GM21723 (cell line): Measurements from ENCODE around the gene WDR70.
"Not testable (repeated sequence)": the region's sequence is repeated elsewhere in the genome, so short reads cannot be mapped to it uniquely, and the experiment has no call there.

Experiments
- ATAC-seq: cut with Tn5 transposase; IDR thresholded peaks from one replicate; pipeline ENCODE4 v1.9.1; 2021; ENCODE audit warnings: mild to moderate bottlenecking, moderate library complexity; ENCODE audit not compliant: unreplicated experiment

WDR70 gene

DNA sequence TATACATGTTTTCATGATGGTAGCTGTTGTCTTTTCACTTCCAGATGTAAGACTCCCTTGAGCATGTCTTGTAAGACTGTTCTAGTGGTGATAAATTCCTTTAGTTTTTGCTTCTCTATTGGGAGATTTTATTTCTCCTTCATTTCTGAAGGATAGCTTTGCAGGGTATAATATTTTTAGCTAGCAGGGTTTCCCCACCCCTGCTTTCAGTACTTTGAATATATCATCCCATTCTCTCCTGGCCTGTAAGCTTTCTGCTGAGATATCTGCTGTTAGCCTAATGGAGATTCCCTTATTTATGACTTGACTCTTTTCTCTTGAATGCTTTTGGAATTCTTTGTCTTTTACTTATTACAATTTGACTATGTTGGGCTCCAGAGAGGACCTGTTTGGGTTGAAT is 249.8 kb downstream of the WDR70 start:
- no peak for ATAC-seq

DNA sequence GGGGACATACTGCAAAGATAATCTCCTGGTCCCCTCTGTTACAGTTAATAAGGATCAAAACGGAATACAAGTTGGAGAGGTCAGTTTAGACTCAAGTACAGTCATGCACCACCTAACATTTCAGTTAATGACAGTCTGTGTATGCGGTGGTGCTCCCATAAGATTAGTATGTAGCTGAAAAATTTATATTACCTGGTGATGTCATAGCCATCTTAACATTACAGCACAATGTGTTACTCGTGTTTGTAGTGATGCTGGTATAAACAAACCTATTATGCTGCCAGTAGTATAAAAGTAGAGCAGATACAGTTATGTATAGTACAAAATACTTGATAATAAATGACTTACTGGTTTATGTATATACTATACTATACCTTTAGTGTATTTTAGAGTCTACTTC is 252.8 kb downstream of the WDR70 start:
- ATAC-seq = no peak

DNA sequence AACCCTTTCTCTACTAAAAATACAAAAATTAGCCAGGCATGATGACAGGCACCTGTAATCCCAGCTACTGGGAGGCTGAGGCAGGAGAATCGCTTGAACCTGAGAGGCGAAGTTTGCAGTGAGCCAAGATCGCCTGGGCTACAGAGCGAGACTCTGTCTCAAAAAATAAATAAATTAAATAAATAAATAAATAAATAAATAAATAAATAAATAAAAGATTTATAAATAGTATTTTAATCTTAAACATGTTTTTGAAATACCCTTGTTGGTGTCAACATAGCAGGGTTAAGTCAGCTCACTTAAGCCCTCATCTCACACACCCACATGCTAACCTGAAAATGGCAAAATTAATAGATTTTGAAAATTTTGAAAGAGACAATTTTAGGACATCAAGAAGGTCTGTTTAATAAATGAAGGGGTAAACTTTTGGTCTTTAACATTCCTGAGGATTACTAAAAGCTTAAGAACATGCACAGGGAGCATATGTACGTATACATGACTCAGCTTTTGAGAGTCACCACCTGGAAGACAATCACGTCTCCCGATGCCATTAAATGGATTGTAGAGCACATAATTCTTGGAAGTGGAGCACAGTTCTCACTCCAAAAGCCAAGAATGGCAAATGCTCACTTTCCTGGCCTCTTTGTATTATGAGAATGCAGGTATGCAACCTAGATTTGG is 258.2 kb downstream of the WDR70 start:
- ATAC-seq = no peak

DNA sequence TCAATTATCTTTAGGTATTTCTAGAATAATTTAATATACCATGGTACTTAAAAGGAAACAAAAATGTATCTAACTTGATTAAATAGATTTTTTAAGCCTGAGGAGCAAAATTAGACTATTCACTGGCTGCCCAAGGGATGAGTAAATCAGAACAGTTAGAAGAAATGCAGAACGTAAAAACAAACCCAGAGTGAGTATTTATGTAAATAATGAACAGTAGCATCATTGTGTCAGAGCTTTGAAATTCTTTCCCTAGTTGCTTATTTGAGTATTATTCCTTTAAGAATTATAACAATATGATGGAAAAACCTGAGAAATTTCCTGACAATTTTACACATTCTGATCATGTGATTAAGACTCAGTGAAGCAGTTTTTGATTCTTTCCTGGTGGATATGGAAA is 259.8 kb downstream of the WDR70 start:
- no peak for ATAC-seq

DNA sequence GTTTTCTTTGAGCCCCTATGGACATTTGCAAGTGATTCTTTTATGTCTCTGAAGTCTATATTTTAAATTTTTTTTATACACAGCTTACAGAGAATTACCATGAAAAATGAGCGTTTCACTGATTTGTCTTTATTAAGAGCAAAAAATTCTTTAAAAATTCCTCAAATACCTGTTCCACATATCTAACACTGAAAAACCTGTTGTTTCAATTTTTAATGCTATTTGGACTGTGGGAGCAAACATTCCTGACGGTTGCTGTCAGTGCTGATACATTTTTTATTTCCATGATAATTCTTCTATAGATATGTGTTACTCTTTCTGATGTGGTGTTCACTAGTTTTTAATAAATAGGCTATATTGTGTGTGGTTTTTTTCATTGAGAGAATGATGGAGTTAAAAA is 261.0 kb downstream of the WDR70 start:
- ATAC-seq = no peak

DNA sequence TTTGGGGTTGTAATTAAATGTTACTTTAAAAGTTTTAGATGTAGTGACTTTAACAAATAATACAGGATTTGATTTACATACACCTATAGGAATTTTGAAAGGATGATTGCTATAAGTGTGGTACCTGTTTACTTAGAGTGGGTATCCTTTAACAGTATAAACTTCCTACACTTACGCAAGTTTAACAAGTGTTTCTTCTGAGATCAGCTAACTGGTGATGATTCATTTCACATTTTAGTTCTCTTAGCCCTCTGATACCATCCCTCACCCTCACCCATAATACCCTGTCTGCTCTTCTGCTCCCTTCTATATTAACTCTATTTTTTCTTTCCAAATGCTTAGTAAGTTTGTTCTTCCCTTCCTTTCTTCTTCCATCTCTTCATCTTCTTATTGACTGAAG is 262.8 kb downstream of the WDR70 start:
- ATAC-seq = no peak

DNA sequence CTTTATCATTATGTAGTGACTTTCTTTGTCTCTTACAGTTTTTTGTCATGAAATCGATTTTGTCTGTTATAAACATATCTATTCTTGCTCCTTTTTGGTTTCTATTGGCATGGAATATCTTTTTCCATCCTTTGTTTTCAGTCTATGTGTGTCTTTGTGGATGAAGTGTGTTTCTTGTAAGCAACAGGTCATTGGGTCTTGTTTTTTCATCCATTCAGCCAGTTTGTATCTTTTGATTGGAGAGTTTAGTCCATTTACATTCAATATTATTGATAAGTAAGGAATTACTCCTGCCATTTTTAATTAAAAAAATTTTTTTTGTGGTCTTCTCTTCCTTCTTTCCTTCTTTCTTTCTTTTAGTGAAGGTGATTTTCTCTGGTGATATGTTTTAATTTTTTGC is 266.6 kb downstream of the WDR70 start:
- ATAC-seq = no peak

DNA sequence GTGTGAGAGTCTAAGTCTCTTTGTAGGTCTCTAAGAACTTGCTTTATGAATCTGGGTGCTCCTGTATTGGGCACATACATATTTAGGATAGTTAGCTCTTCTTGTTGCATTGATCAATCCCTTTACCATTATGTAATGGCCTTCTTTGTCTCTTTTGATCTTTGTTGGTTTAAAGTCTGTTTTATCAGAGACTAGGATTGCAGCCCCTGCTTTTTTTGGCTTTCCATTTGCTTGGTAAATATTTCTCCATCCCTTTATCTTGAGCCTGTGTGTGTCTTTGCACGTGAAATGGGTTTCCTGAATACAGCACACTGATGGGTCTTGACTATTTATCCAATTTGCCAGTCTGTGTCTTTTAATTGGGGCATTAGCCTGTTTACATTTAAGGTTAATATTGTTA is 275.4 kb downstream of the WDR70 start:
- ATAC-seq = not testable (repeated sequence)

DNA sequence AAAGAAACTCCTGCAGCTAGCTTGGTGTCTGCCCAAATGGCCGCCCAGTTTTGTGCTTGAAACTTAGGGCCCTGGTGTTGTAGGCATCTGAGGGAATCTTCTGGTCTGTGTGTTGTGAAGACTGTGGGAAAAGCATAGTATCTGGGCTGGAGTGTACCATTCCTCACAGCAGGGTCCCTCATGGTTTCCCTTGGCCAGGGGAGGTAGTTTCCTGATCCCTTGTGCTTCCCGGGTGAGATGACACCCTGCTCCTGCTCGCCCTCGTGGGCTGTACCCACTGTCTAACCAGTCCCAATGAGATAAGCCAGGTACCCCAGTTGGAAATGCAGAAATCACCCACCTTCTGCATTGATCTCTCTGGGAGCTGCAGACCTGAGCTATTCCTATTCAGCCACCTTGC is 277.9 kb downstream of the WDR70 start:
- ATAC-seq = no peak

DNA sequence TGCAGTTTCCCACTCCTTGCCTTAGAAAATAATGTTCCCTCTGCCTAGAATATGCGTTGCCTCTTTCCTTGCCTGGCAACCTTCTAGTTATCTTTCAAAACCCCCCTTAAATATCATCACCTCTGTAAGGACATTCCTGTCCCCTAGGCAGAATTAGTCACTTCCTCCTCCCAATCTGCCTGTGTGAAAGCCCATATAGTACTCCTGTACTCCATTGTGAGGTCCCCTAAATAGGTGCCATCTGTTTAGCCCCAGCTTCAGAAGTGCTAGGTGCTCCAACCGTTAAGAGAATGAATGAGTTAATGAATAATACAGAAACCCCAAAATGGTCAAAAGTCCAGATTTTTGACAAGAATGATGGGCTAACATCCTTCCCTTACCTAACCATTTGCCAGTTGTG is 279.3 kb downstream of the WDR70 start:
- no peak for ATAC-seq

DNA sequence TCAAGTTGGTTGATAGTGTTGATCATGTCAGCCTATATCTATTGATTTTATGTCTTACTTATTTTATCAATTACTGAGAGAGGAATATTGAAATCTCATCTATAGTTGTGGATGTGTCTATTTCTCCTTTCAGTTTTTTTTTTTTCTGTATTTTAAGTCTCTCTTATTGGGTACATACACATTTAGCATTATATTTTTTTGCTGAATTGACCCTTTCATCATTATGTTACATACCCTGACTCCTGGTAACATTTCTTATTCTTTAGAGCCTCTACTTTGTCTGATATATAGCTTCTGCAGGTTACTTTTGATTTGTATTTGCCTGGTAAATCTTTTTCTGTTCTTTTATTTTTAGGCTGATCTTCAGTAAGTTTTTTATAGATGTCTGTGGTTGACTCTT is 281.2 kb downstream of the WDR70 start:
- no peak for ATAC-seq

DNA sequence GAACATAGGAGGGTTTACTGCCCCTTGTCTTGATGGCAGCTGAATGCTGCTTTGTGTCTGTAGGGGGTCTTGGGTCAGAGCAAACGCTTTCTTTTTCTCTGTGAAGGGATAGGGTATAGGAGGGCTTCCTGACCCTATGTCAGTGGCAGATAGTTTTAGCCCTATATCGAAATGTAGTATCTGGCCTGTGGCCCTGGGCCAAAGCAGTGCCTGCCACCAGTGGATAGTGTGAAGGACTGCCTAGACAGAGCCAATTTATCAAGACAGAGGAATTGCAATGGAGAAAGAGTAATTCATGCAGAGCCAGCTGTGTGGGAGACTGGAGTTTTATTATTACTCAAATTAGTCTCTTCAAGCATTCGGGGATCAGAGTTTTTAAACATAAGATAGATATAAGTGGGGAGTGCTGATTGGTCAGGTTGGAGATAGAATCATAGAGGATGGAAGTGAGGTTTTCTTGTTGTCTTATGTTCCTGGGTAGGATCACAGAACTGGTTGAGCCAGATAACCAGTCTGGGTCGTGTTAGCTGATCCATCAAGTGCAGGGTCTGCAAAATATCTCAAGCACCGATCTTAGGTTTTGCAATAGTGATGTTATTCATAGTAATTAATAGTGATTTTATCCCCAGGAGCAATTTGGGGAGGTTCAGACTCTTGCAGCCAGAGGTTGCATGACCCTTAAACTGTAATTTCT is 282.3 kb downstream of the WDR70 start:
- no peak for ATAC-seq

DNA sequence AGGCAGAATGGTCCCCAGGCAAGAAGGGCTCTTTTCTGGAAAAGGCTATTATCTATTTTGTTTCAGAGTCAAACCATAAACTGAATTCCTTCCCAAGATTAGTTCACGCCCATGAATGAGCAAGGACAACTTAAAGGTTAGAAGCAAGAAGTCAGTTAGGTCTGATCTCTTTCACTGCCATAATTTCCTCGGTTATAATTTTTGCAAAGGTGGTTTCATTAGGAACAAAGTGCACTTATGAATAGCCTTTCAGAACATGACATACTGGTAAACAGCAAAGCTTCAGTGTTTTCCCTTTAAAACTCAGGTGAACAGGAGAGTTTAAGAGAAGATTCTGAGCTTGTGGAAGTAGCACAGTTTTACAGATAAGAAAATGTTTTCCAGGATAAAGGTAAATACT is 282.8 kb downstream of the WDR70 start:
- no peak for ATAC-seq

DNA sequence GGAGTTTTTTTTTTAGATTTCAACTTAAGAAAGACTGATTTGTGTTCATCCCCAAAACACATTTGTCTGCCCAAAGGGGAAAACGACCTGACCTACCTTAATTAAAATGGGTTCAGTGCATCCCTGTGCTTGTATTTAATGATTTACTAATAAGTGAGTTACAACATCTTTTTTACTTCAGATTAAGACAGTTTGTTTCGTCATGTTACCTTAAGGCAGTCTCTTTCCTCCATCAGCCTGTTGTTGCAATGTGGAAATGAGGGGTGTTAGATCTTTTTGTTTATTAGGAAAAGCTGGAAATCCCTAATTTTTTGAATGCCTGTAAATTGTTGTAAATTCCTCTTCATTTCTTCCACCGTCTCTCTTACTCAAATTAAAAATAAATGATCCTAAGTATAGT is 283.2 kb downstream of the WDR70 start:
- ATAC-seq = no peak

DNA sequence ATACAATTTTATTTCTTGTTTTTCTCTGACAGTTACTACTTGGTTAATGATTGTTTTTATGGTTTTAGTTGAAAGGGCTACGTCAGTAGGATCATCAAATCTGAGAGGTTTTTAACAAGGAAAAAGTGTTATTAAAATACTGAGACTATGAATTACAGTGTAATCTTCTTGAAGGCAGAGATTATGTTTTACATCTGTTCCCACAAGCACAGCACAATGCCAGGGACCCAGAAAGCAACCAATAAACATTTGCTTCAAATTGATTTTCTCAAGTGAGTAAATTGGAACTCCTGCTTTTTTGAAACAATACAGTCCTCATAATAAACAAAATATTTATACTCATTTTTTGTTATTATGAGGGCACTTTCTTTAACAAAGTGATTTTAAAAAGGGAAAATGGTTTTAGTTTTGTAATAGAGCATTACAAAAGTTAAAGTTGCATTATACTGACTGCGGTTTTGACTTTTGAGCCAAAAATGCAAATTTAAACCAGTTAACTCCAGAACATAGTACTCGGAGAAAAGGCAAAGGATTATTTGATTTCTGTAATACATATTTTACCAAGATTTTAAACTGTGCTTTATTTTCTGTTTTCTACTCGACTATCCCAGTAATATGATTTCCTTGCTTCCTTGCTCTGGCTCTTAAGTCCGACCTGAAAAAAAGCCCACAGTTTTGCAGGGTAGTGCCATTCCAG is 283.8 kb downstream of the WDR70 start:
- ATAC-seq = no peak

DNA sequence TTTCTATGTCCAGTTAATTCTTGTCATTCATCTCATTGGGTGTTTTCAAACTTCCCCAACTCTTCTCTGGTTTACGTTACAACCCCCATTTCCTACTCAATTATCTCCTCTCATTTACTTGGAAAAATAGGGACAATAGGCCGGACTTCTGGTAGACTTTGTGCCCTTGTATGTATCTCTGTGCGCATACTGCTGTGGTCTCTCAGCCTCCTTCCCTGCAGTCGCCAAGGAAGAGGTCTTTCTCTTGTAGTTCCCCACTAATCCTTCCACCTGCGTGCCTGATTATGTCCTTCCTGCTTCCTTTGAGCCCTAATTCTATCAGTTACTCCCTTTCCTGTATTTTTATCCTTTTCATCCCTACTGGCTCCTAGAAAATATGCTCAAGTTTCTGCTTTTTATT is 284.4 kb downstream of the WDR70 start:
- no peak for ATAC-seq

DNA sequence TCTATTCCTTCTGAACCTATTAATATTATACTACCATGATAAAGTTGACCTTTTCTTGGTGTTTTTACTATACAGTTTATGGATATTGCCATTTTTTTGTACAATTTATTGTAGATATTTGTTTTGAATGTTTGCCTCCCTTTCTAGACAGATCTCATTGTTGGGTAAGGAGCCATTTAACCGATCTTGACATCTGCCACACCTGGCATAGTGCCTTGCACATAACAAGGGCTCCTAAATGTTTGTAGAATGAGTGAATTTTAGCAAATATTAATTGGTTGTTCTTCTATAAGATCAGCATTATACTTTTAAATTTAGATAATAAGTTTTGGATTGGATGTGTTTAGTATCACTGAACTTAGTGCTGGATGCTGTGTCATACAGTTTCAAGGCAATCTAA is 285.4 kb downstream of the WDR70 start:
- no peak for ATAC-seq

DNA sequence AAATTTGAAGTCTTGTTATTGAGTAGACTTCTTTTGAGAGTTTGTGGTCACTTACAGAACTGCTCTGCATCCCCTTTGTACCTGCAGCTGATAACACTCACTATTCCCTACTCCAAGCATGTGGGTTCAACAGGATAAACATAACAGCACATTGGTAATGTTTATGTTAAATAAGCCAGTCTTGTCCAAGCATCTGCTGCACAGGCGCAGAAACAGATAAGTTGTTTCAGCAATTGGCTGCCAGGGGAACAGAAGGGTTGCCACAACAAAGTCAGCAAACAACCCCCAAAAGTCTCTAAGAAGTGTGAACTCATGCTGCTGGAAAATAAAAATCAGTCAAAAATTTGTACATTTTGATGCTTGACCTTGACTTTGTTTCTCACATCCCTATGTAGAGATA is 286.2 kb downstream of the WDR70 start:
- ATAC-seq = no peak

DNA sequence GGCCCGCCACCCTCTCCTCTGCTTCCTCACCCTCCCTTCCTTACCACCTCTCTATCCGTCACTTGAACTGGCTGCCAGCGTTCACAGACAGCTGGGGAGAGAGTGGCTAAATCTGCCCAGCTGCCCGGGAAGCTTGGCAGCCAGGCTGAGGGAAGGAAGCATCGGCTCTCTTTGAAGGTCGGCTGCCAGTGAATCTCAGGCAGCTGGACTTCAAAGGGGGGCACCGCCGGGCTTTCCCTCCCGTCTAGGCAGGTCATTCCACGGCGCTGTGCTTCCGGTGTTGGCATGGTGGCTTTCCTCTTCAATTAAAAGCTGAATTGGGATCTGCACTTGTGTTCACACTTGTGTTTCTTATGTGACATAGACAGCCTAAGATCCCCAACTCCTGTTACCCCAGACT is 286.8 kb downstream of the WDR70 start:
- no peak for ATAC-seq

DNA sequence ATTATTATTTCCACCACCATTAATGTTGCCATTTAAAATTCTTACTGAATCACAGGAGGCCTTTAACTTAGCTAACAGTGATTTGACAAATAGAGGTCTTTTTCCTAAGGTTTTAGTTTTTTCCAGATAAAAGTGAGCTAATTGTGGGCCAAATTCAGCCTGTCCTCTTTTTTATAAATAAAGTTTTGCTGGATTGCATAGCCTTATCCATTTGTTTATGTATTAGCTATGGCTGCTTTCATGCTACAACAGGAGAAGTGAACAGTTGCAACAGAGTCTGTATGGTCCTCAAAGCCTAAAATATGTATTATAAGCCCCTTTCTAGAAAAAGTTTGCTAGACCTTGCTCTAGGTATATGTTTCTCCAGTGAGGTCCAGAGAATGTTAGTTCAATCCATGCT is 288.3 kb downstream of the WDR70 start:
- ATAC-seq = no peak

DNA sequence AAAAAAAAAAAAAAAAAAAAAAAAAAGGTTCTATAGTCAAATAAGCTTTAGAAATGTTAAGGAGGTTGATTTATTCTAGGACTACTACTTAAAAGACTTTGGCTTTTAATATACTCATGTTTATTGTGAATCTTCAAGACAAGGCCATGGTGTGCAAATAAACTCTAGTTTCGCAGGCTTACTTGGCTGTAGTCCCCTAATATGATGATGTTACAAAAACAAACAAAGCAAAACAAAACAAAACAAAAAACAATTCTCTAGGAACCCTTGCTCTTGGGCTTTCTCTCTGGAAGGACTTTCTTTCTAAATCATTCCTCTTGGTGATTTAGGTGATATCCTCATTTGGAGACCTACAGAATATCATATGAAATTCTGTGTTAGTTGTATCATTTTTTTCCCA is 288.7 kb downstream of the WDR70 start:
- ATAC-seq = no peak

DNA sequence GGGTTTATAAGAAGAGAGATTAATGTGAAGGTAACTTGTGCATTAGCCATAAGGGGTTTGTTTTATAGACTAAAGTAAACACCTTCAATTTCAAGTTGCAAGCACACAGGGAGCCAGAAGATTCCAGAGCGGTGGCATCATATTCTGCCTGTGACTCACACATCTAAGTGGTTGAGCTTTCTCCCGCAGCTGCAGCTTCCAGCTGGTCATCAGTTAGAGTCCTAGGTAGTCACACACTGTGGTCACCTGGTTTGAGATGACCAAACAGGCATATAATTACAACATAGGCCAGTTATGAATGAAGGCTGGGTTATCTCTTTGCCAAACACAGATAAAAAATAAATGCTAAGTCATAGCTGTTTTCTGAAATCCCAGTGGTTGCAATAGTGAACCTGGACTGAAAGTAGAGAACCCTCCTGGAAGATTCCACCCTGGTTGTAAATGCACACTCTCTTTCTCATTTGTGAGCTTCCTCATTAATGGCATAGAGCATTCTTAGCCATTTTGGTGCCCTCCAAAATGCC is 289.5 kb downstream of the WDR70 start:
- ATAC-seq = no peak
